ENCODE data around the gene LARGE1. TPM values are rescaled to one million over a fixed set of nuclear protein-coding genes. Genes with fewer than 3 reads are reported as not detected.

The LARGE1 gene
- total RNA-seq, 1 donor from 2014 or later, result 35.7 TPM

DNA sequence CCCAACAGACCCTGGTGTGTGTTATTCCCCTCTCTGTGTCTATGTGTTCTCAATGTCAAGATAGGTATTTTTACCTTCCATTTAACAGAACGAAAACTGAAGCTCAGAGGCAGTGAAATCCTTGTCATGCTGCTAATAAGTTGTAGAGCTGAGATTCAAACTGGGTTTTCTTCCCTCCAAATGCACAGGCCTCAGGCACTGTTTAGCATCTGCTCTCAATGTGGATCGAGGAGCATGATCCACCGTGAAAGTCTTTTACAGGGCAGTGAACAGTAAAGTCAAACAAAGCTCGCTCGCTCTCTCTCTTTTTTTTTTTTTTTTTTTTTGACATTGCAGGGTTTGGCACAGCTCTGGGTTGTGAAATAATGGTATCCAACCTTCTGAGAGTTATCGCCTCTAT lies 461.1 kb downstream of the LARGE1 start:
- Mint-ChIP-seq H3K36me3 (peaks cover 5% of the 10 kb centered on the region), H3K27me3 (ENCODE audit: low read depth) (no peaks in the 10 kb centered on the region), H3K27ac (no peak overlapping the region), H3K4me3 (no peak overlapping the region), H3K4me1 (no peaks in the 10 kb centered on the region), H3K9me3 (peaks cover 21% of the 10 kb centered on the region)
- TF ChIP-seq, protein P1, sequence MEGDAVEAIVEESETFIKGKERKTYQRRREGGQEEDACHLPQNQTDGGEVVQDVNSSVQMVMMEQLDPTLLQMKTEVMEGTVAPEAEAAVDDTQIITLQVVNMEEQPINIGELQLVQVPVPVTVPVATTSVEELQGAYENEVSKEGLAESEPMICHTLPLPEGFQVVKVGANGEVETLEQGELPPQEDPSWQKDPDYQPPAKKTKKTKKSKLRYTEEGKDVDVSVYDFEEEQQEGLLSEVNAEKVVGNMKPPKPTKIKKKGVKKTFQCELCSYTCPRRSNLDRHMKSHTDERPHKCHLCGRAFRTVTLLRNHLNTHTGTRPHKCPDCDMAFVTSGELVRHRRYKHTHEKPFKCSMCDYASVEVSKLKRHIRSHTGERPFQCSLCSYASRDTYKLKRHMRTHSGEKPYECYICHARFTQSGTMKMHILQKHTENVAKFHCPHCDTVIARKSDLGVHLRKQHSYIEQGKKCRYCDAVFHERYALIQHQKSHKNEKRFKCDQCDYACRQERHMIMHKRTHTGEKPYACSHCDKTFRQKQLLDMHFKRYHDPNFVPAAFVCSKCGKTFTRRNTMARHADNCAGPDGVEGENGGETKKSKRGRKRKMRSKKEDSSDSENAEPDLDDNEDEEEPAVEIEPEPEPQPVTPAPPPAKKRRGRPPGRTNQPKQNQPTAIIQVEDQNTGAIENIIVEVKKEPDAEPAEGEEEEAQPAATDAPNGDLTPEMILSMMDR (IDR thresholded peaks at IDR 0.05; ENCODE audit: unreplicated experiment), result no peak
- no peak for DNase-seq (ENCODE audit: low spot score in 2 of 2, unreplicated experiment in 2 of 2)

- Mint-ChIP-seq H3K27ac (no peak overlapping the region), H3K36me3 (peaks cover 2% of the 10 kb centered on the region), H3K4me3 (no peak overlapping the region), H3K4me1 (no peaks in the 10 kb centered on the region), H3K27me3 (ENCODE audit: low read depth) (no peaks in the 10 kb centered on the region), H3K9me3 (peaks cover 9% of the 10 kb centered on the region)
- no peak for DNase-seq (ENCODE audit: low spot score in 2 of 2, unreplicated experiment in 2 of 2)
- TF ChIP-seq, protein P1 (IDR thresholded peaks at IDR 0.05; ENCODE audit: unreplicated experiment), result no peak
These were observed 463.8 kb downstream of the LARGE1 start for GRCh38 chr22:33456511-33456910.

- Mint-ChIP-seq H3K9me3 (no peaks in the 10 kb centered on the region), H3K27ac (no peak overlapping the region), H3K27me3 (ENCODE audit: low read depth) (no peaks in the 10 kb centered on the region), H3K4me1 (no peaks in the 10 kb centered on the region), H3K36me3 (no peaks in the 10 kb centered on the region), H3K4me3 (no peak overlapping the region)
- no peak for DNase-seq (ENCODE audit: low spot score in 2 of 2, unreplicated experiment in 2 of 2)
- TF ChIP-seq, protein P1 (IDR thresholded peaks at IDR 0.05; ENCODE audit: unreplicated experiment), result no peak
These were observed 465.2 kb downstream of the LARGE1 start for GRCh38 chr22:33455036-33455435.

DNA sequence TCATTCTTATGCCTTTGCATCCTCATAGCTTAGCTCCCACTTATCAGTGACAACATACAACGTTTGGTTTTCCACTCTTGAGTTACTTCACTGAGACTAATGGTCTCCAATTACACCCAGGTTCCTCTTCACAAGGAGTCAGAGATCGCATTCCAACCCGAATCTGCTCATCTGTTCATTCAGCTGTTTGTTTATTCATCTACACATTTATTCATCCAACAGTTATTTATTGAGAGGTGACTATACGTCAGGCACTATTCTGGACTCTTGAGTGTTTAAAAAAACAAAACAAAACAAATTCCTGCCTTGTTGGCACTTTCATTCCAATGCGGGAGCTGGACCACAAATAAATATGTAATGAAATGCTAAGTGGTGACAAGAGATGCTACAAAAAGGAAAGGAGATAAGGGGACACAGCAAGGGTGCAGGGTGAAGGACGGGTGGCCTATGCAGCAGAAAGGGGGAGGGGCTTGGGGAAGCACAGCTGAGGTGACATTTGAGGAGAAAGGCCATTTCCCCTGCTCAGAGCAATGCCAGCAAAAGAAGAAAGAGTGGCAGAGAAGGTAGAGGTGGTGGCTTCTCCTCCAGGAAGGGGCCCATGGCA lies 468.3 kb downstream of the LARGE1 start:
- peaks cover 4% of the 10 kb centered on the region for H3K9me3 Mint-ChIP-seq
- H3K27ac Mint-ChIP-seq, result no peak overlapping the region
- no peak overlapping the region for H3K4me3 Mint-ChIP-seq
- no peaks in the 10 kb centered on the region for H3K36me3 Mint-ChIP-seq
- H3K27me3 Mint-ChIP-seq (ENCODE audit: low read depth), result peaks cover 5% of the 10 kb centered on the region
- TF ChIP-seq, protein P1 (IDR thresholded peaks at IDR 0.05; ENCODE audit: unreplicated experiment), result no peak
- H3K4me1 Mint-ChIP-seq, result no peaks in the 10 kb centered on the region
- no peak for DNase-seq (ENCODE audit: low spot score in 2 of 2, unreplicated experiment in 2 of 2)

DNA sequence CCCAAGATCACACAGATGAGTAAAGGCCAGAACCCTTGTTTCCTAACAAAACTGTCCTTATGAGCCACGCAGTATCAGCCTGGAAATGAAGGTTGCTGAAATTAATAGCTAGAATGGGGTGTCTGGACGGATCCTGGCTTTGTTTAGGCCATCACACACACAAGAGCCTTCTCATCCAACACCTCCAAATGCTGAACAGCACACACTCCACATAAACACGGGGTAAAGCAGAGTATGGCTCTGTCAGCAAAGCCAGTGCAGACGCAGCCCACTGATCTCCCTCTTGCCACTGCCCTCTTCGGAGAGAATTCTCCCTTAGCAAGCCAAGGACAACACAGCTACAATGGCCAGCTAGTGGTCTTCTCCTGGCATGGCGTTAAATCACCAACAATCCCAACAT lies 469.5 kb downstream of the LARGE1 start:
- Mint-ChIP-seq H3K36me3 (no peaks in the 10 kb centered on the region), H3K4me3 (no peak overlapping the region), H3K27ac (no peak overlapping the region), H3K9me3 (peaks cover 4% of the 10 kb centered on the region), H3K27me3 (ENCODE audit: low read depth) (peaks cover 9% of the 10 kb centered on the region), H3K4me1 (no peaks in the 10 kb centered on the region)
- TF ChIP-seq, protein P1 (IDR thresholded peaks at IDR 0.05; ENCODE audit: unreplicated experiment), result no peak
- DNase-seq (ENCODE audit: low spot score in 2 of 2, unreplicated experiment in 2 of 2), result no peak

DNA sequence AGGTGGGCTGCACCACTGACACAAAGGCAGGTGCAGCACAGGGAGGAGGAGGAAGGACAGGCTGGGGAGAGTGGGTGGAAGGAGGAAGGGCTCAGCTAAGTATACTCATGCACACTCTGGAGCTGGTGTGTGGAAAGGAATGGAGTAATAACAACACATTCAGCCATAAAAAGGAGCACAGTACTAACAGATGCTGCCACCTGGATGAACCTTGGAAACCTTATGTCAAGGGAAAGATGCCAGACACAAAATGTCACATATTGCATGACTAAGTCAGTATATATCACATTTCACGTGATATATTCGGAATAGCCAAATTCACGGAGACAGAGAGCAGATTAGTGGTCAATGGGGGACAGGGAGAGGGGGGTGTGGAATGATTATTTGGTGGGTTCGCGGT lies 472.5 kb downstream of the LARGE1 start:
- Mint-ChIP-seq H3K27ac (no peak overlapping the region), H3K36me3 (no peaks in the 10 kb centered on the region), H3K9me3 (peaks cover 4% of the 10 kb centered on the region), H3K4me3 (no peak overlapping the region), H3K4me1 (no peaks in the 10 kb centered on the region), H3K27me3 (ENCODE audit: low read depth) (peaks cover 18% of the 10 kb centered on the region)
- TF ChIP-seq, protein P1 (IDR thresholded peaks at IDR 0.05; ENCODE audit: unreplicated experiment), result no peak
- DNase-seq (ENCODE audit: low spot score in 2 of 2, unreplicated experiment in 2 of 2), result no peak

All from mesothelial cell of epicardium (in vitro differentiated cells).